ENCODE measurements around the gene SMIM24.
"Not testable (repeated sequence)": the region's sequence is repeated elsewhere in the genome, so short reads cannot be mapped to it uniquely, and the experiment has no call there.

The SMIM24 gene

DNA sequence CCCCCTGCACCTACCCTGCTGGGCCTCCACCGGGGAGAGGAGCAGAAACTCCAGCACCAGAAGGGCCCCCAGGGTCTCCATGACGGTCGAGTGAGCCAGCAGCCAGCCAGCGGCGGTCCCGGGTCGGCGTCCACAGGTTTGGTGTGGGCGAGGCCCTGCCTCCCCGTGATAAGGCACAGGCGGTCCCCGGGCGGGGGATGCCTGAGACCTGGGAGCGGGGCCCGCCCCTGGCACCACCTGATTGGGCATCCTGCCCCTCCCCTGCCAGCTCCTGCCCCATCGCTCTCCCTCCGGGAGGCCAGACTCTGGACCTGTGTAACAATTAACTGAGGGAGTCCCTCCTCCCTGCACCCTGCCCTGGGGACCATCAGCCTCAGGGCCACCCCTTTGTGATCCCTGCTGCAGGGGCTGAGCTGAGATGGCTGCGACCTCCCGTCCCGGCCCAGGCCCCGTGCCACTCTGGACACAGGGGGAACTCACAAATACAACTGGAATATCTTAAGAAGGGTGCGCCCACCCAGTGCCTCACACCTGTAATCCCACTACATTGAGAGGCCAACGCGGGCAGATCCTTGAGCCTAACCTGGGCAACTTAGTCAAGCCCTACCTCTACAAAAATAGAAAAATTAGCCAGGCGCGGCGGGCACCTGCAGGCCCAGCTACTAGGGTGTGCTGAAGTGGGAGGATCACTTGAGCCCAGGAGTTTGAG lies at the start of gene SMIM24:
TSS of gene SMIM24 (minus strand) at position 143 of the 709 bp plus-strand sequence. CDS start at position 81, 62 bp downstream.
- H3K36me3 ChIP-seq (ENCODE audit: low read depth), result no peaks in the 10 kb centered on the region
- H3K4me1 ChIP-seq (ENCODE audit: insufficient read depth, poor library complexity, severe bottlenecking), result no peaks in the 10 kb centered on the region
- ATAC-seq (ENCODE audit: low read depth) (no peak), DNase-seq (ENCODE audit: low spot score) (no peak)
- no peak within 1 kb of the TSS for H3K27ac ChIP-seq (ENCODE audit: poor library complexity, severe bottlenecking)
- H3K9me3 ChIP-seq (ENCODE audit: severe bottlenecking), result no peaks in the 10 kb centered on the region
- TF ChIP-seq, protein P1, sequence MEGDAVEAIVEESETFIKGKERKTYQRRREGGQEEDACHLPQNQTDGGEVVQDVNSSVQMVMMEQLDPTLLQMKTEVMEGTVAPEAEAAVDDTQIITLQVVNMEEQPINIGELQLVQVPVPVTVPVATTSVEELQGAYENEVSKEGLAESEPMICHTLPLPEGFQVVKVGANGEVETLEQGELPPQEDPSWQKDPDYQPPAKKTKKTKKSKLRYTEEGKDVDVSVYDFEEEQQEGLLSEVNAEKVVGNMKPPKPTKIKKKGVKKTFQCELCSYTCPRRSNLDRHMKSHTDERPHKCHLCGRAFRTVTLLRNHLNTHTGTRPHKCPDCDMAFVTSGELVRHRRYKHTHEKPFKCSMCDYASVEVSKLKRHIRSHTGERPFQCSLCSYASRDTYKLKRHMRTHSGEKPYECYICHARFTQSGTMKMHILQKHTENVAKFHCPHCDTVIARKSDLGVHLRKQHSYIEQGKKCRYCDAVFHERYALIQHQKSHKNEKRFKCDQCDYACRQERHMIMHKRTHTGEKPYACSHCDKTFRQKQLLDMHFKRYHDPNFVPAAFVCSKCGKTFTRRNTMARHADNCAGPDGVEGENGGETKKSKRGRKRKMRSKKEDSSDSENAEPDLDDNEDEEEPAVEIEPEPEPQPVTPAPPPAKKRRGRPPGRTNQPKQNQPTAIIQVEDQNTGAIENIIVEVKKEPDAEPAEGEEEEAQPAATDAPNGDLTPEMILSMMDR (IDR thresholded peaks at IDR 0.05; ENCODE audit: poor library complexity, severe bottlenecking), result no peak
- no peak within 1 kb of the TSS for H3K4me3 ChIP-seq (ENCODE audit: severe bottlenecking)
- H3K27me3 ChIP-seq (ENCODE audit: insufficient read depth, poor library complexity, severe bottlenecking), result peaks cover 17% of the 10 kb centered on the region

DNA sequence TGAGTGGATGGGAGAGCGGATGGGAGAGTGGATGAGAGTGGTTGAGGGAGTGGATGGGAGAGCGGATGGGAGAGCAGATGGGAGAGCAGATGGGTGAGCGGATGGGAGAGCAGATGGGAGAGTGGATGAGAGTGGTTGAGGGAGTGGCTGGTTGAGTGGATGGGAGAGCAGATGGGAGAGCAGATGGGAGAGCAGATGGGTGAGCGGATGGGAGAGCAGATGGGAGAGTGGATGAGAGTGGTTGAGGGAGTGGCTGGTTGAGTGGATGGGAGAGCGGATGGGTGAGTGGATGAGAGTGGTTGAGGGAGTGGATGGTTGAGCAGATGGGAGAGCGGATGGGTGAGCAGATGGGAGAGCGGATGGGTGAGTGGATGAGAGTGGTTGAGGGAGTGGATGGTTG lies 49.0 kb upstream of the SMIM24 start:
- not testable (repeated sequence) for H3K9me3 ChIP-seq (ENCODE audit: severe bottlenecking); ATAC-seq (ENCODE audit: low read depth); H3K4me1 ChIP-seq (ENCODE audit: insufficient read depth, poor library complexity, severe bottlenecking); DNase-seq (ENCODE audit: low spot score); H3K4me3 ChIP-seq (ENCODE audit: severe bottlenecking); H3K27me3 ChIP-seq (ENCODE audit: insufficient read depth, poor library complexity, severe bottlenecking); H3K27ac ChIP-seq (ENCODE audit: poor library complexity, severe bottlenecking)
- H3K36me3 ChIP-seq (ENCODE audit: low read depth), result peaks cover 46% of the 10 kb centered on the region

DNA sequence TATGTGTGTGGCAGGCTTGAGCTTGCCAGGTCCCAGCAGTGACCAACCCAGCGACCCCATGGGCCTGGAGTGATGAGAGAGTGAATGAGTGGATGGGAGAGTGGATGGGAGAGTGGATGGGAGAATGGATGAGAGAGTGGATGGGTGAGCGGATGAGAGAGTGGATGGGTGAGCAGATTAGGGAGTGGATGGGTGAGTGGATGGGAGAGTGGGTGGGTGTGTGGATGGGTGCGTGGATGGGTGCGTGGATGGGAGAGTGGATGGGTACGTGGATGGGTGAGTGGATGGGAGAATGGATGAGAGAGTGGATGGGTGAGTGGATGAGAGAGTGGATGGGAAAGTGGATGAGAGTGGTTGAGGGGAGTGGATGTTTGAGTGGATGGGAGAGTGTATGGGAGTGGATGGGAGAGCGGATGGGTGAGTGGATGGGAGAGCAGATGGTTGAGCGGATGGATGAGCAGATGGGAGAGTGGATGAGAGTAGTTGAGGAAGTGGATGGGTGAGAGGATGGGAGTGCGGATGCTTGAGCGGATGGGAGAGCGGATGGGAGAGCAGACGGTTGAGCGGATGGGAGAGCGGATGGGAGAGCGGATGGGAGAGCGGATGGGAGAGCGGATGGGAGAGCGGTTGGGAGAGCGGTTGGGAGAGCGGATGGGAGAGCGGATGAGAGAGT lies 48.4 kb upstream of the SMIM24 start:
- TF ChIP-seq, protein P1 (IDR thresholded peaks at IDR 0.05; ENCODE audit: poor library complexity, severe bottlenecking), result no peak
- H3K4me1 ChIP-seq (ENCODE audit: insufficient read depth, poor library complexity, severe bottlenecking), result no peaks in the 10 kb centered on the region
- no peaks in the 10 kb centered on the region for H3K27me3 ChIP-seq (ENCODE audit: insufficient read depth, poor library complexity, severe bottlenecking)
- no peaks in the 10 kb centered on the region for H3K9me3 ChIP-seq (ENCODE audit: severe bottlenecking)
- H3K4me3 ChIP-seq (ENCODE audit: severe bottlenecking), result no peak overlapping the region
- H3K36me3 ChIP-seq (ENCODE audit: low read depth), result peaks cover 49% of the 10 kb centered on the region
- no peak overlapping the region for H3K27ac ChIP-seq (ENCODE audit: poor library complexity, severe bottlenecking)
- ATAC-seq (ENCODE audit: low read depth), result no peak
- no peak for DNase-seq (ENCODE audit: low spot score)

DNA sequence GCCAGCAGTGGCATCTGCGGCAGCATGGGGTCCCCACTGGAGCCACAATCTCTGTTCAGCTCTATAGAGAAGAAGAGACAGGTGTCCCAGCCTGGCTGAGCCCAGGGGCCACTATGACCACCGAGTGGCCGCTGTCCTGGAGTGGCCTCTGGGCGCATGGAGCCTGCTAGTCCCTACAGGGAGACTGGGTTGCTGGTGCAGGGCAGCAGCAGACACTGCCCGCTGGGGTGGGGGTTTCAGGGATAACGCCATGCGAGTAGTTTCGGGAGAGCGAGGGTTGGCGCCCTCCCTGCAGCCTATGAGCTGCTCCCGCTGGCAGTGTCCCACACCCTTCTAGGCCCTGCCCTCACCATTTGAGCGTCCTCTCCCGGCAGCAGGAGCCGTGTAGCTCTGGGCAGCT lies 47.8 kb upstream of the SMIM24 start:
- no peak overlapping the region for H3K4me3 ChIP-seq (ENCODE audit: severe bottlenecking)
- DNase-seq (ENCODE audit: low spot score), result no peak
- H3K27ac ChIP-seq (ENCODE audit: poor library complexity, severe bottlenecking), result no peak overlapping the region
- no peaks in the 10 kb centered on the region for H3K4me1 ChIP-seq (ENCODE audit: insufficient read depth, poor library complexity, severe bottlenecking)
- H3K36me3 ChIP-seq (ENCODE audit: low read depth), result peaks cover 51% of the 10 kb centered on the region
- H3K9me3 ChIP-seq (ENCODE audit: severe bottlenecking), result no peaks in the 10 kb centered on the region
- ATAC-seq (ENCODE audit: low read depth), result no peak
- TF ChIP-seq, protein P1 (IDR thresholded peaks at IDR 0.05; ENCODE audit: poor library complexity, severe bottlenecking), result no peak
- no peaks in the 10 kb centered on the region for H3K27me3 ChIP-seq (ENCODE audit: insufficient read depth, poor library complexity, severe bottlenecking)

DNA sequence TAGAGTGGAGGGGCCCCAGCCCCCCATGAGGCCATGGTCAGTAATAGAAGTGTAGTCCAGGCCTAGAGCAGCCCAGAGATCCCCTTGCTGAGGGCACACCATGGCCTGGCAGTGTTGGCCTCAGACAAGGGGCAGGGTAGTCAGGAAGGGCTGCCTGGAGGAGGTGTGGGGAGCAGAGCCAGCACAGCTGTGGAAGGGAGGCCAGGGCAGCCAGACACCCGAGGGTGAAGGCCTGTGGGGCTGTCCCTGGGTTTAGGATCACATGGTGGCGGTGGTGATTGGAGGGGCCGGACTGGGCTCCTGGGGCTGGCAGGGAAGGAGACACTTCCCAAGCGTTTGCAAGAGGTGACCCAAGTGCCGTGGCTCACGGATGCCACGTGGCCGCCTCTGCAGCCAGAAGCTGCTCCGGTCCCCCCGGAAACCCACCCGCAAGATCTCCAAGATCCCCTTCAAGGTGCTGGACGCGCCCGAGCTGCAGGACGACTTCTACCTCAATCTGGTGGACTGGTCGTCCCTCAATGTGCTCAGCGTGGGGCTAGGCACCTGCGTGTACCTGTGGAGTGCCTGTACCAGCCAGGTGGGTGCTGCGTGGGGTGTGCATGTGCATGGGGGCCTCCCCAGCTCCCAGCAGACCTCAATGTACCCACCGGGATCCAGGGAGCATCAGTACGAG lies 47.0 kb upstream of the SMIM24 start:
- TF ChIP-seq, protein P1 (IDR thresholded peaks at IDR 0.05; ENCODE audit: poor library complexity, severe bottlenecking), result no peak
- Histone ChIP-seq H3K36me3 (ENCODE audit: low read depth) (peaks cover 51% of the 10 kb centered on the region), H3K4me3 (ENCODE audit: severe bottlenecking) (no peak overlapping the region), H3K27ac (ENCODE audit: poor library complexity, severe bottlenecking) (no peak overlapping the region), H3K27me3 (ENCODE audit: insufficient read depth, poor library complexity, severe bottlenecking) (no peaks in the 10 kb centered on the region), H3K9me3 (ENCODE audit: severe bottlenecking) (no peaks in the 10 kb centered on the region), H3K4me1 (ENCODE audit: insufficient read depth, poor library complexity, severe bottlenecking) (no peaks in the 10 kb centered on the region)
- DNase-seq (ENCODE audit: low spot score) (no peak), ATAC-seq (ENCODE audit: low read depth) (no peak)
